Suppressor macrophage (primary cell): ENCODE results near the gene VGLL3.
"Not testable (repeated sequence)": the region's sequence is repeated elsewhere in the genome, so short reads cannot be mapped to it uniquely, and the experiment has no call there.

Experiments used
- DNase-seq, 4 experiments: peaks; one replicate each; pipeline ENCODE4 v3.0.0-alpha.2; 2020 to 2022
- total RNA-seq, 17 experiments: gene quantifications; one replicate each; lab custom pipeline; 2026; ENCODE audit warnings: mixed read lengths in 6 of 17, inconsistent platforms in 3 of 17; lab: John Stamatoyannopoulos, UW

The VGLL3 gene
- total RNA-seq: 0 to 3.3 (median 0) reads per million in 17 experiments

DNA sequence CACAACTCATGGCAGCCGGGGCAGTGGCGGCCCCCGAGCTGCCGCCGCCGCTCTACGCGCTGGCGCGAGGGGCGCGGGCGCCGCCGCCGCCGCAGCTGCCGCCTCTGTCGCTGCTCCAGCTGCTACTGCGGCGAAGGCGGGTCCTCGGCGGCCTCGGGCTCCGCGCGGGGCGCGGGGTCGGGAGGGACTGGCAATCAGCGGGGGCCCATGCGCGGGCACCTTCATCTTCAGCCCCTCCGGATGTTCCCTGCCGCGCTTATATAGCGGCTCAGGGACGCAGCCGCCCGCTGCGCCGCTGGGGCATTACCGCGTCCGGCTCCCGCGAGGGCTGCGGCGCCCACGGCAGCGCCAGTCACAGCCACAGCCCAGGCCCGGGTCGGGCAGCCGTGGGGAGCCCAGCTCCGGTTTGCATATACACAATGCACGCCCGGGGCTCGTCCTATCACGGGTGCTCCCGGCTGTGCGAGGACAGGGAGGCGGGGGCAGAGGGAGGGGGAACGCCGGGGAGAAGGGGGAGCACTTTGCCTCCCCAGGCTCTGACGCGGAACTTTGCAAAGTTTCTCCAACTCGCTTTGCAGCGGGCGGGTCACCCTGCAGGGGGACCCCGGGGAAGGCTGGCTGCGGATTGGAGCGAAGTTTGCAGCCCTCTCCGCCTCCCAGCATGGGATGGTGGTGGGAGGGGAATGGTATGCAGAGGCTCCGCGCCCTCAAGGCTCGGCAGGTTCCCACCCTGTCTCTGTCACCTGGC is at the start of gene VGLL3:
Gene VGLL3 (minus strand): TSS at position 416 of the 748 bp plus-strand sequence. CDS start 406 bp downstream, at position 10.
- DNase-seq: peak in 3 of 4 experiments; percentile 8 to 40 (median 23)

- no peak for DNase-seq
These were observed 46.7 kb upstream of the VGLL3 start for GRCh38 chr3:87037652-87038051.

- no peak for DNase-seq
These were observed 45.7 kb upstream of the VGLL3 start for GRCh38 chr3:87036671-87037070.

GRCh38 chr3:87035339-87035738 is 44.4 kb upstream of the VGLL3 start:
- no peak for DNase-seq

GRCh38 chr3:87033205-87033604 is 42.3 kb upstream of the VGLL3 start:
- DNase-seq: no peak

DNA sequence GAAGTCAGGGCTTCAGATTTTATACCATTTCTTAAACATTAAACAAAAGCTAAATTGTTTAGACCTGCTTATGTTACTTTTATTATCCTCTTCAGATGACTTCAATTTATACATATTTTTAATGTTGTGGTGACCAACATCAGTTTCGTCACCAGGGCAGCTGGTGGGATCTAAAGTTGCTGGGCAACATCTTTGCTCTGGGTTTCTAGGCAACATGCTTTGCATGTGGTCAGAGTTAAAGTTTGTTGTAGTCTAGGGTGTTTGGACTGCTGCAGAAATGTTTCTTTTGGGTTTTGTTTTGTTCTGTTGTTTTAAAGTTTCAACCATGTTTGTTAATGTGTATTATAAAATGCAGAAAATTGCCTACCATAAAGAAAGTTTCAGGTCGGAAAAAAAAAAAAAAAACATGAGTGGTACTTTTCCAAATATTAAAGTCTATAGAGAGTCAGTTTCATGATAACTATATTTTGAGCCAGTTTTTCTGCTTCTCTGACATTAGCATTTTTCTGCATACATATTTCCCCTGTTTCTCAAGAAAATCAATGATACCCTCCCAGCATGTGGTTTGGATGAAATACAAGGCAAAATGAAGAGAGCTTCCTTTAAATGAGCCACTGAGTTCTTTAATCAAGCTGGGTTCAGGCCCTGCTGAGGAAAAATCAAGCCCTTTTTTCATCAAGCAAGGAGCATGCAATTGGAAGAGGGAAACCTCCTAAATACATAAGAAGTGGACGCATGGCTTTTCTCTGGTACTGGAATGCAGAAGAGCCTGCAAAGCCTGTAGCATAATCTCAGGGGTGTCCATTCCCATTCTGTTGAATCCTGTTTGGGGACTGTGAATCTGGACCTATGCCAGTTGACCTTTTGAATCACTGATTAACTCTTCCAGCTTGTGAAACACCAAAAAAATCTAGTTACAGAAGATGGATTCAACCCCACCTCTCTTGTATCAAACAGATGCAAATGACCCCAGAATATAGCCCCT is 35.0 kb upstream of the VGLL3 start:
- no peak for DNase-seq

GRCh38 chr3:87017370-87017769 is 26.4 kb upstream of the VGLL3 start:
- not testable (repeated sequence) for DNase-seq

GRCh38 chr3:87009271-87009670 is 18.3 kb upstream of the VGLL3 start:
- no peak for DNase-seq

DNA sequence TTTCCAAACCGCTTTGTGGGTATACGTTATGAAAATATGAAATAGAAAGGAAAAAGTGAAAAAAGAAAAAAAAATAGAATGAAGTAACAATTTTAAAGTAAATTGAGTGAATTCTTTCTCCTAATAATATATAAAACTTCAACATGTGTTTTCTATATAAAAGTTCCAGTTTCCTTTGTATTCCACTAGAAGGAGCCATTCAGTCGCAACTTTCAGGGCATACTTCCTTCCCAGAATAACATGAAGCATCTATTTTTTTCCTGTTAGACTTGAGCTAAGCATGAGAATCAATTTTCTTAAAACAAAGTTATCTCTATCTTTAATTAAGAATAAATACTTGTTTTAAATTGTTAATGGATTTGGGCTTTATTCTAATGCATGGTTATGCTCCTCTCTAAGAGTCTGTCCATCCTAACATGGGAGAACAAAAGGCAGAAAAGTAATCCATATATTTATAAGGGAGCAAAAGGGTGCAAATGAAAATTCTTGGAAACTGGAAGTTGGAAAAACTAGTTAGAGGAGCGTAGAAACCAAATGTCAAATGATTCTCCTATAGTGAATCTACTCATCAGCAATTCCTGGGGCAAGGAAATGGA is 16.0 kb upstream of the VGLL3 start:
- DNase-seq: peak in 2 of 4 experiments; percentile 3 to 19

DNA sequence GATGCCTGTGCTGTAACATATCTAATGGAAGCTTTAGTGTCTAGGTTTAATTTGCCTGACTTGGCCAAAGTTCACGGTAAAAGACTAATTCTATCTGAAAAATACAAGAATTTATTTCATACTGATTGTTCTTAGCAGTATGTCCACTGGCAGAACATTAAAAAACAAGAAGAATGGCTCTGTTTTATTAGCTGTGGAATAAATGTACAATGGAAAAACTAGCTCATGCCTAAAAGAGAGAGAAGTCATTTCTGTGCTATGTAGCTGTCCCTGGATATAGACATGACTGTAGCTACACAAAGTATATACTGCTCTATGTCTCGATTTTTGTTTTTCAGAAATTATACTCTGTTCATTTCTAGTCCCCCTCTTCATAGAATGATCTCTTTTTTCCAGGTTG is 13.9 kb upstream of the VGLL3 start:
- DNase-seq: no peak

GRCh38 chr3:87002346-87002745 is 11.4 kb upstream of the VGLL3 start:
- no peak for DNase-seq

GRCh38 chr3:87001473-87002098 is 10.6 kb upstream of the VGLL3 start:
- DNase-seq: no peak

GRCh38 chr3:87000940-87001339 is 10.0 kb upstream of the VGLL3 start:
- DNase-seq: no peak

GRCh38 chr3:86998569-86998968 is 7.6 kb upstream of the VGLL3 start:
- DNase-seq: no peak

DNA sequence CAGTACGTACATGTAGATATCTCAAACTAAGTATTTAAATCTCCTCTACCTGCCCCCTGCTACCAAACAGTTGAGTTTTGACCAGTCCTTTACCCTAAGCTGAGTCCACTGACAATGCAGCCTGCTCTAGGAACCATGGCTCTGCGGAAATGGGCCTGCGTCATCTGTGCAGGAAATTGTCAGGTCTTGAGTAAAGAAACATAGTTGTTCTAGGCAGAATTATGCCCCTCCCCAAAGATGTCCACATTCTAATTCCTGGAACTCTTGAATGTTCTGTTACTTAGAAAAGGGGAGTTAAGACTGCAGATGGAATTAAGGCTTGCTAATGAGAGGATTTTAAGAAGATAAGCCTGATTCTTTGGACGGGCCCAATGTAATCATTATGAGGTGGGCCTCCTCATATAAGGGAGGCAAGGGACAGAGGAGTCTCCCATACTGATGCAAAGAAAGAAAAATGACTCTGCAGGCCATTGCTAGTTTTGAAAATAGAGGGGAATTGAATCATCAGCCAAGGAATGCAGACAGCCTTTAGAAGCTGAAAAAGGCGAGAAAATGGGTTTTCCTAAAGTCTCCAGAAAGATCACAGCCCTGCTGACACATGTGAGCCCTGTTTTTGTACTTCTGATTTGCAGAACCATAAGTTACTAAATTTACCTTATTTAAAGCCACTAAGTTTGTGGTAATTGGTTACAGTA is 5.5 kb upstream of the VGLL3 start:
- no peak for DNase-seq

- no peak for DNase-seq
These were observed 4.6 kb upstream of the VGLL3 start for GRCh38 chr3:86995537-86995936.

DNA sequence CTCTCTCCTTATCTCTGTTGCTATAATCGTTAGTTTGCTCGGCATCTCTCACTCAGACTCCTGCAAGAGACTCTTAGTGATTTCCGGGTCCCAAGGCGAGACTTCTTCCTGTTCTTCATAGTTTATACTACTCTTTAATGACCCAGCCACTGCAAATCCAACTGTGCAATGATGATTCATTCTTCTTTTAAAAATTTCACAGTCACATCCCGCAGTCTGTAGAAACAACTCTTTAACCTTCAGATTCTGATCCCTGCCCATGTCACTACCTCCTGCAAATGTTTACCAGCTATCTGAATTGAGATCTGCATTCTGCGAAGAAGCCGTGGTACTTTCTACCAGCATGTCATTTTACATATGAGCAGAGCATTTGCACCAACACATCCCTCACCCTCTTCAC is 2.8 kb upstream of the VGLL3 start:
- no peak for DNase-seq

- DNase-seq: no peak
These were observed 989 bp upstream of the VGLL3 start for GRCh38 chr3:86991840-86992435.

DNA sequence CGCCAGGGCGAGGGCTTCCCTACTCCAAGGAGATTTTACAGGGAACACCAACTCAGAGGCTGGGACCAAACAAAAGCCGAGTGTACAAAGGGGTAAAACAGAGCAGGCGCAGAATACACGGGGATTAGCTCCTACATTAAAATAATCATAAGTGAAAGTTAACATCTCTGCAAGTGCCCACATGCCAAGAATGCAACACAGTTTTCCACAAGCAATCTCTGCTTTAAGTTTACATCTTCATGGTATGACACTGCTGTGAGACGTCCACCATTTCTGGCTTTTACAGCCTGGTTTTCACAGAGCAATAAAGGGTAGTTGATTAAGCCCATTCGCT is 500 bp upstream of the VGLL3 start:
- no peak for DNase-seq

DNA sequence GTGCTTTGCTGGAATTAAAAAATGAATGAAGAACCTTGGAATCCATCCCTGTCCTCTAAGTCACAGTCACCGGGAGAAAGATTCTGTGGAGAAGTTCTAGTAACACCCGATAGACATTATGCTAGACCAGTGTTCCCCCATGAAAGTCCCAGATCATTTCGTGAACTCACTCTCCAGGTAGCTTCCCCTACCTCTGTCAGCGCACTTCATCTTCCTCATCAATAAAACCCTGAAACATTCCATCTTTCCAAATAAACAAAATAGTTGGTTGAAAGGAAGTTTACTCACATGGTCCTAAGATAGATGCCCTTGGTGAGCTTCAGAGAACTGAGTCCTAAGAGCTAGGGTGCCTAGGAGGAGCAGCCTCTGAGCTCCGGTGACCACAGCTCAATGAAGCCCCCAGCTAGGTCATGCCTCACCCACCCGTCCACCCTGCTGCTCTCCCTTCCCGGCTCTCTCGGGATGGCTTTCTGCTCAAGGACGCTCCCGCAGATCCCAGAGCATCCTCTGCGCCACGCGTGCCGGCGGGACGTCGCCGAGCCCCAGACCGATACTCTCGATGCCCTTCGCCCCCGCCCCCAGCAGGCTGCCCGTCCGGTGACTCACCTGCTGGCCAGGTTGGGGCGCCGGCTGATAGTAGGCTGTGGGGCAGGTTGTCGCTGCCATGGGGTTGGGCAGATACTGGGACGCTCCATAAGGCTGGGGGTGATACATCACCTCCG is 776 bp downstream of the VGLL3 start:
- no peak for DNase-seq

- no peak for DNase-seq
These were observed 1.3 kb downstream of the VGLL3 start for GRCh38 chr3:86989611-86990010.
